GM10266 (cell line): ENCODE measurements around the gene DIAPH2.

Experiments
- DNase-seq: peaks from one replicate; pipeline ENCODE4 v3.0.0; 2012; ENCODE audit errors: extremely low spot score
- CTCF ChIP-seq: IDR thresholded peaks from 2 replicates; pipeline ENCODE4 v1.5.1; 2012; ENCODE audit warnings: mild to moderate bottlenecking, low read depth; ENCODE audit not compliant: control insufficient read depth, insufficient read depth; ENCODE audit errors: missing control alignments

The DIAPH2 gene

GRCh38 chrX:97490656-97491055 is 806.0 kb downstream of the DIAPH2 start:
- no peak for DNase-seq
- no peak for TF ChIP-seq CTCF

- TF ChIP-seq CTCF, result no peak
- peak; percentile 2 for DNase-seq
Observed at GRCh38 chrX:97494756-97495372, 810.2 kb downstream of the DIAPH2 start.

GRCh38 chrX:97498093-97498492 is 813.5 kb downstream of the DIAPH2 start:
- DNase-seq, result no peak

GRCh38 chrX:97504431-97504830 is 819.8 kb downstream of the DIAPH2 start:
- DNase-seq, result no peak

More at GRCh38 chrX:97498093-97498492, 813.5 kb downstream of the DIAPH2 start:
- TF ChIP-seq CTCF, result no peak

GRCh38 chrX:97517763-97518162 is 833.1 kb downstream of the DIAPH2 start:
- DNase-seq, result no peak

More at GRCh38 chrX:97504431-97504830, 819.8 kb downstream of the DIAPH2 start:
- no peak for TF ChIP-seq CTCF

GRCh38 chrX:97522307-97522706 is 837.7 kb downstream of the DIAPH2 start:
- TF ChIP-seq CTCF, result no peak
- no peak for DNase-seq

More at GRCh38 chrX:97517763-97518162, 833.1 kb downstream of the DIAPH2 start:
- TF ChIP-seq CTCF, result no peak

GRCh38 chrX:97524340-97524739 is 839.7 kb downstream of the DIAPH2 start:
- DNase-seq, result no peak

More at GRCh38 chrX:97524340-97524739, 839.7 kb downstream of the DIAPH2 start:
- TF ChIP-seq CTCF, result no peak
